GM12872 (cell line): Measurements from ENCODE around the gene POFUT2.

Source experiments
- TF ChIP-seq, protein P1 (sequence below): IDR thresholded peaks from 3 replicates; pipeline ENCODE4 v1.5.1; 2011; ENCODE audit warnings: low read depth, mild to moderate bottlenecking, low read length, moderate library complexity; ENCODE audit not compliant: insufficient read depth

POFUT2 gene

DNA sequence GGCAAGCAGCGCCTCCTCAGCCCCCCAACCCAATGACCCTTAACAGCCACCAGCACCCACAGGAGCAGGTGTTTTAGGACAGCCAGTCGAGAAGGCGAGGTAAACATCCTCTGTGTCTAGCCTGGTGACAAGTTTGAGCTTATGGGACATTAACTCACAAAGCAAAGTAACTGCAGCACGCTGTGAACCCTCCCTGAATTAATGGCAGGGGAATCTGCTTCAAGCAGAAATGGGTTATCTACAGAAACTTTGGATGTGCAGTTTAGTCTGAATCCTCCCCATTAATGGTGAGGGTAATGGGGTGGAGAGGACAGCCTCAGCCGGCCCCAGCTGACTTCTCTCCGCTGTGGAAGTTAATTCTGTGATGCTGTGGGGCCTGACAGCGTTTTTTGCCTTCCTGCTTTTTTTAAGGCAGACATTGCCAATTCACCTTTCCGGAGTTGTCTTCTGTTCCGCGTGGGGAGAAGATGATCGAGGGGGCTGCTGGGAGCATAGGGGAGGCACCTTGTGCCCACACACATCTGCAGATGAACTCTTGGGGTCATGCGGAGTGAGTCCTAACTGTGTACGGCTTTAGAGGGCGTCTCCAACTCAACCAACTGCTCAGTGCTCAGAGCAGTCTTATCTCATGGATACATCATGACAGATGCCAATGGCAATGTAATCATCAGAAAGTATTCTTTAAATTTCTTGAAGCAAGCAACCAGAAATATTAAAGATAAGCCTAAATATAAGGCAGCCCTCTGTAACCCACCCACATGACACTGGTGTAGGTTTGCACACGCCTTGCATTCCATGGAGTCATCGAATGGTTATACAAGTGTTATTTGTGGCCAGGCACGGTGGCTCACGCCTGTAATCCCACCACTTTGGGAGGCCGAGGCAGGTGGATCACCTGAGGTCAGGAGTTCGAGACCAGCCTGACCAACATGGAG, 41.0 kb downstream of the POFUT2 start:
- TF ChIP-seq, protein P1, sequence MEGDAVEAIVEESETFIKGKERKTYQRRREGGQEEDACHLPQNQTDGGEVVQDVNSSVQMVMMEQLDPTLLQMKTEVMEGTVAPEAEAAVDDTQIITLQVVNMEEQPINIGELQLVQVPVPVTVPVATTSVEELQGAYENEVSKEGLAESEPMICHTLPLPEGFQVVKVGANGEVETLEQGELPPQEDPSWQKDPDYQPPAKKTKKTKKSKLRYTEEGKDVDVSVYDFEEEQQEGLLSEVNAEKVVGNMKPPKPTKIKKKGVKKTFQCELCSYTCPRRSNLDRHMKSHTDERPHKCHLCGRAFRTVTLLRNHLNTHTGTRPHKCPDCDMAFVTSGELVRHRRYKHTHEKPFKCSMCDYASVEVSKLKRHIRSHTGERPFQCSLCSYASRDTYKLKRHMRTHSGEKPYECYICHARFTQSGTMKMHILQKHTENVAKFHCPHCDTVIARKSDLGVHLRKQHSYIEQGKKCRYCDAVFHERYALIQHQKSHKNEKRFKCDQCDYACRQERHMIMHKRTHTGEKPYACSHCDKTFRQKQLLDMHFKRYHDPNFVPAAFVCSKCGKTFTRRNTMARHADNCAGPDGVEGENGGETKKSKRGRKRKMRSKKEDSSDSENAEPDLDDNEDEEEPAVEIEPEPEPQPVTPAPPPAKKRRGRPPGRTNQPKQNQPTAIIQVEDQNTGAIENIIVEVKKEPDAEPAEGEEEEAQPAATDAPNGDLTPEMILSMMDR, result no peak

DNA sequence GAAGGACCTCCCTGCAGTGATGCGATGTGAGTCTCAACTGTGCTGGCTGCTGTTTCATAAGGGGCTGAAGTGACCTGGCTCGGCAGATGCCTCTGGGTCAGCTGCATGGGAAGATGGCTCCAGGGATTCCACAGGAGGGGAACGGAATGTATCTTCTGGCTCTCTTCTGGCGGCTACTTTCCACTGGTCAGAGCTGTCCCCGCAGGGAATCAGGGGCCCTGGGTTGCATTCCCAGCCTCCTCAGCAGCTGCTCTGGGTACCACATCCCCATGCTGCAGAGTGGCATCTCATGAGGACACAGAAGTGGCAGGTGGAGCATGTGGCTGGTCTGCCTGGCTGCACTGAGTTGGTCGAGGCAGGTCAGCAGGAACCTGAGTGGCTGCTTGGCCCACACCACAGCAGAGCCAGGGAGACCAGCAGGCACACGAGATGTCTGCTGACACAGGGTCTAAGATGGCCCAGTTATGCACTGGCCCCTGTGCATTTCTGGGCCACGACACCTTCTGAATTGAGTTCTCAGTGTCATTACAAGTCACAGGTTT, 42.8 kb downstream of the POFUT2 start:
- TF ChIP-seq, protein P1, result no peak

DNA sequence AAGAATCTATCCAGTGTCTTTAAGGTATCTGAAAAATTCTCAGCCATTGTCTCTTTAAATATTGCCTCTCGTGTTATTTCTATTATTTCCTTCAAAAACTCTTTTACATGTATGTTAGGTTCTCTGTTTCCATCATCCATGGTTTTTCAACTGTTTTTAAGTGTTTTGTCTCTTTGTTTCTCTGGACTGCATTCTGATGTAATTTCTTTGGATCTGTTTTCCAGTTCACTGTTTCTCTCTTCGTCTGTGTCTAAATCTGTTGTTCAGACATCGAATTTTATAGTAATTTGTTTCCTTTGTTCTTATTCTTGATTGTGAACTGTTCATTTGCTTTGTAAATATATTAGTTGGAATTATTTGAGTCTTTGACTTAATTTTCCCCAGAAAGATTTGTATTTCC, 44.1 kb downstream of the POFUT2 start:
- TF ChIP-seq, protein P1, result no peak

DNA sequence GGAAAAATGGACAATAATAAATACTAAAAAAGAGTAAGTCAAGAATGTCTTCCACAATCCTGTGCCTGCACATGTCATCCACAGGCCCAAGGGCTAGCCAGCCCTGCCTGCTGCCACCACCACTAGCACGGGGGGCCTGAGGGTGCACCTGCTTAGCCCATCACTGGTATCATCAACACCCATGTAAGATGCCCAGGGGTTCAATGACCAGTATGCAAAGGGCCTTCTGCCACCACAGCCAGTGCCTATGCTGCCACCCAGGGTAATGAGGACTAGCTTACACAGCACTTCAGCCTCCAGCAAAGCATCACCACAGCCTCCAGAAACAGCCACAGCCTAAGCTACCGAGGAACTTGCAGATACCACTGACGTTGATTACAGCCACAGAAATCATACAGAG, 46.3 kb downstream of the POFUT2 start:
- TF ChIP-seq, protein P1, result no peak

DNA sequence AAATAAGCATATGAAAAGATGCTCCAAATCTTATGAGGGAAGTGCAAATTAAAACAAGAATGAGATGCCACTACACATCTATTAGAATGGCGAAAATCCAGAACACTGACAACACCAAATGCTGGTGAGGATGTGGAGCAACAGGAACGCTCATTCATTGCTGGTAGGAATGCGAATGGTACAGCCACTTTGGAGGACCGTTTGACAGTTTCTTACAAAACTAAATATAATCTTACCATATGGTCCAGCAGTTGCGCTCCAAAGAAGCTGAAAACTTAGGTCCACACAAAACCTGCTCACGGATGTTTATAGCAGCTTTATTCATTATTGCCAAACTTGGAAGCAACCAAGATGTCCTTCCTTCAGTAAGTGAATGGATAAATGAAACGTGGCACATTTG, 50.3 kb downstream of the POFUT2 start:
- TF ChIP-seq, protein P1, result no peak

DNA sequence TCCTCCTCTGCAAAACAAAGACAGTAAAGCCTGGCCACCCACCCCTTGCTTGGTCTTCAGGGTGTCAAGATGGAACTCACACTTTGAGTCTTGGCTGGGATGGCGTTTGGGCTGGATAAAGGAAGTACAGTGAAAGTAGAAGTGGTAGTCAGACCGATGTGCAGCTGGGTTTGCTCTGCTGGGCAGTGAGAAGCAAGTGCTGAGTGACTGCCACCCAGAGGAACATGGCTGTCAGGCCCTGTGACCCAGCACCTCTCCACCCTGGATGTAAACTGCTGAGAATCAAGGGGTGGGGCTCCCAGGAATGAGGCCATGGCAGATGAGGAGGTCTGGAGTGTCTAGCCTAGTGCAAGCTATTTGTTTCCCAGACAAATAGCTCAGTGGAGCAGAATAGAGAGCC, 51.2 kb downstream of the POFUT2 start:
- TF ChIP-seq, protein P1, result no peak

DNA sequence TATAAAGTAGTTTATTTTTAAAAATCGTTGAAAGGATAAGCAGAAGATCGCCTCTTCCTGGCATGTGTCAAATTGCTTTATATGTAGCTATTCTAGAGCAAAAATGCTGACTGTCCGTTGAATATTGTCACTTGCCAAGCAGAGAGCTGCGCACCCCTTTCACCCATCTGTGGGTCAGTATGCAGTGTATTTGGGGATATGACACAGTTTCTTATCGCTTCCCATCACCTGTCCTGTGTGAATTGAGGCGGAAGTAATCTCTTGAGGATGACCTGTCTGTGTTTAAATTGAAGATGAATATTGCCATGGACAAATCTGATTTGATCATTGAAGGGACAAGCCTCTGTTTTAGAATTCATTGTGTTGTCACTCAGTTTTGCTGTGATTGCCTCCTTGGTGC, 52.2 kb downstream of the POFUT2 start:
- TF ChIP-seq, protein P1, result no peak
